ENCODE measurements around the gene VASH2. TPM values are rescaled to one million over a fixed set of nuclear protein-coding genes. Genes with fewer than 3 reads are reported as not detected.

The VASH2 gene
- total RNA-seq, 2 donors from 2014 or later: 1.6 TPM; not detected in 1

DNA sequence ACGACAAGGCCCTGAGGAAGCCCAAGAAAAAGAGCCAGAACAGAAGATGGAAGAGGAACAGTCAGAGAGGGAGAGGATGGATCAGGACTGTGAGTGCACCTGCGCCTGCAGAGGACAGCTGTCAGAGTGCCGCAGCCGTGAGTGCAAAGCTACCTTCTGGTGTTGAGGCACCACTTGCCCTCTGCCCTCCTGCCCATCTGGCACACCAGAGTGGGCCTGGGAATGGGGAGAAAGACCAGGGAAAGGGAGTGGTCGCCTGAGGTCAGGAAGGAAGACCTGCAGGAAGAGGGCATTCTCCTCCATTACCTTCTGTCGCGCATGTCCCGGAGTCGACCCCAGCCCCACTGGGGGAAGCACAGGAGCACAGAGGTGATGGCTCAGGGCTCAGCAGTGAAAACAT is 26.2 kb downstream of the VASH2 start:
- DNase-seq: no peak
- intact Hi-C loops (cut with DNase I): no loop called here
- TF ChIP-seq, protein P1, sequence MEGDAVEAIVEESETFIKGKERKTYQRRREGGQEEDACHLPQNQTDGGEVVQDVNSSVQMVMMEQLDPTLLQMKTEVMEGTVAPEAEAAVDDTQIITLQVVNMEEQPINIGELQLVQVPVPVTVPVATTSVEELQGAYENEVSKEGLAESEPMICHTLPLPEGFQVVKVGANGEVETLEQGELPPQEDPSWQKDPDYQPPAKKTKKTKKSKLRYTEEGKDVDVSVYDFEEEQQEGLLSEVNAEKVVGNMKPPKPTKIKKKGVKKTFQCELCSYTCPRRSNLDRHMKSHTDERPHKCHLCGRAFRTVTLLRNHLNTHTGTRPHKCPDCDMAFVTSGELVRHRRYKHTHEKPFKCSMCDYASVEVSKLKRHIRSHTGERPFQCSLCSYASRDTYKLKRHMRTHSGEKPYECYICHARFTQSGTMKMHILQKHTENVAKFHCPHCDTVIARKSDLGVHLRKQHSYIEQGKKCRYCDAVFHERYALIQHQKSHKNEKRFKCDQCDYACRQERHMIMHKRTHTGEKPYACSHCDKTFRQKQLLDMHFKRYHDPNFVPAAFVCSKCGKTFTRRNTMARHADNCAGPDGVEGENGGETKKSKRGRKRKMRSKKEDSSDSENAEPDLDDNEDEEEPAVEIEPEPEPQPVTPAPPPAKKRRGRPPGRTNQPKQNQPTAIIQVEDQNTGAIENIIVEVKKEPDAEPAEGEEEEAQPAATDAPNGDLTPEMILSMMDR (IDR thresholded peaks at IDR 0.05): no peak
- TF ChIP-seq POLR2A (IDR thresholded peaks at IDR 0.05): no peak

DNA sequence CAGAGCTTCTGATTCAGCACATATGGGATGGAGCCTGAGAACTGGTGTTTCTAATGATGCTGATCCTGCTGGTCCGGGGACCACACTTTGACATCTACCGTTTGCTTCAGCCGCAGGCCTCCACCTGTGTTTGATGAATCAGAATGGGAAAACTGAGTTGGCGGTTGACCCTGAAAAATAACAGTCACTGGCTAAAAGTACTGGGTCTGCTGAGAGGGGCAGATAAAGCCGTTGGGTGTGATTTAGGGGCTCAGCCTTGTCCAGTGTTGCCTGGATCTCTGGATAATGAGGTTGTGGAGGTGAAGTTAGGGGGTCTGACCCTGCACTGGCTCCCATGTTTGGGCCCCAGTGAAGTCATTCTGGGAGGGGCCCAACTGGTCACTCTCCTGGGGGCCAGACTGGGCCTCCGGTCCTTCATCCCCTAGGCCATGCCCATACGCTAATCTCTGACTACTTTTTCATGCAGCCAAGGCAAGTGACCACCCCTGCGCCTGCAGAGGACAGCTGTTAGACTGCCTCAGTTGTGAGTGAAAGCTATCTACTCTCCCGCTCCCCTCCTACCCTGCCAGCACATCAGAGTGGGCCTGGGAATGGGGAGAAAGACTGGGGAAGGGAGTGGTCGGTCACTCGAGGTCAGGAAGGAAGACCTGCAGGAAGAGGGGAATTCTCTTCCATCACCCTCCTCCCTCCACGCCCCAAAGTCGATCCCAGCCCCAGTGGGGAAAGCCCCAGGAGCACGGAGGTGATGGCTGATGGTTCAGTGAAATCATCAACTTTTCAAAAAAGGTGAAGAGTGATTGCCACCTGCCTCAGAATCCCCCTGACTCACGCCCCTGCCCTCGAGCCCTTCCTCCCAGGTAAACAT is 27.7 kb downstream of the VASH2 start:
- 71 to 72% methylated on average over 15 to 16 of the region's 16 CpGs for WGBS, 2 donors
- Histone ChIP-seq H3K4me3 (no peak overlapping the region), H3K27ac (no peak overlapping the region), H3K27me3 (no peaks in the 10 kb centered on the region), H3K36me3 (replicated peaks in 1 of 2; ENCODE audit: insufficient read depth in 1 of 2, low read depth in 2 of 2) (no peaks in the 10 kb centered on the region), H3K4me1 (peaks cover 19% of the 10 kb centered on the region), H3K9me3 (no peaks in the 10 kb centered on the region)
- ATAC-seq (no peak), DNase-seq (no peak)
- no peak for TF ChIP-seq POLR2A (IDR thresholded peaks at IDR 0.05)
- TF ChIP-seq, protein P1 (IDR thresholded peaks at IDR 0.05): no peak
- intact Hi-C loops (cut with DNase I): no loop called here

More for the DNA sequence above, 26.2 kb downstream of the VASH2 start:
- H3K36me3 ChIP-seq (replicated peaks in 1 of 2; ENCODE audit: insufficient read depth in 1 of 2, low read depth in 2 of 2): no peaks in the 10 kb centered on the region
- peaks cover 8% of the 10 kb centered on the region for H3K4me1 ChIP-seq
- H3K27me3 ChIP-seq: no peaks in the 10 kb centered on the region
- no peaks in the 10 kb centered on the region for H3K9me3 ChIP-seq
- H3K27ac ChIP-seq: no peak overlapping the region
- WGBS, 2 donors: 80 to 86% methylated on average over 9 of the region's 9 CpGs
- H3K4me3 ChIP-seq: no peak overlapping the region
- ATAC-seq: no peak

DNA sequence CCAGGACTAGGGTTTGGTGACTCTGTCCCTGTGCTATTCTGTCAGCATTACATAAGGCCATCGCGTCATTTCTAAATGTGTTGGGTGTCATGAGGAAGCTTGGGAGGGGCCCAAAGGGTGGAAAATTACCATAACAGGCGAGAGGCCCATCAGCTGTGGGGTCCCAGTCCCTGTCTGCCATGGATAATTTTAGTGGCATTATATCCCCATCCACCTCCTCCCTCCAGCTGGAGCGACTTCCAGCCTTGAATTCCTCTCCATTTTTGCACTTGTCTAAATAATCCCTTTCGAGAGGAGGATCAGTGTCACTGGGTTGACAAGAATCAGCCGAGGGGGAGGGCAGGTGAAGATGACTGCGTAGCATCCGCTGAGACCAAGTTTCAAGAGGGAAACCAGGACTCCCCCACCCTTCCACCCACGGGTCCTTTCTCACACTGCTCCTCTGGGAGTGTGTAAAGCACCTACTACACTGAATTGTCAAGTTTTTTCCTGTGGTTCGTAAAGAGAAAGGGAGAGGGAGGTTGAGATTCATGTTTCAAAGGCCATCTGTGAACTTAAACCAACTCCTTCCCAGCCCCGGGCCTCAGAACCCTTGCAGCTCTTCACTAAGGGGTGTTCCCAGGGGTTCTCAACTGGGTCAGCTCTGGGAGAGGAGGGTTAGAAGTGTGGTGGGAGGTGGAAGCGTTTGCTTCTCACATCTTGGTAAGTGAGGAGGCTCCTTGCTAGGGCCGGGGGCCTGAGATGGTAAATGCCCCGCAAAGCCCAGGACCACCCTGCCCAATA is 29.2 kb downstream of the VASH2 start:
- TF ChIP-seq POLR2A (IDR thresholded peaks at IDR 0.05): no peak
- TF ChIP-seq, protein P1 (IDR thresholded peaks at IDR 0.05): no peak
- Histone ChIP-seq H3K9me3 (no peaks in the 10 kb centered on the region), H3K4me3 (no peak overlapping the region), H3K4me1 (peaks cover 19% of the 10 kb centered on the region), H3K36me3 (replicated peaks in 1 of 2; ENCODE audit: insufficient read depth in 1 of 2, low read depth in 2 of 2) (no peaks in the 10 kb centered on the region), H3K27me3 (no peaks in the 10 kb centered on the region), H3K27ac (no peak overlapping the region)
- DNase-seq (no peak), ATAC-seq (no peak)
- intact Hi-C loops (cut with DNase I): no loop called here
- WGBS, 2 donors: 75 to 80% methylated on average over 10 to 14 of the region's 14 CpGs

DNA sequence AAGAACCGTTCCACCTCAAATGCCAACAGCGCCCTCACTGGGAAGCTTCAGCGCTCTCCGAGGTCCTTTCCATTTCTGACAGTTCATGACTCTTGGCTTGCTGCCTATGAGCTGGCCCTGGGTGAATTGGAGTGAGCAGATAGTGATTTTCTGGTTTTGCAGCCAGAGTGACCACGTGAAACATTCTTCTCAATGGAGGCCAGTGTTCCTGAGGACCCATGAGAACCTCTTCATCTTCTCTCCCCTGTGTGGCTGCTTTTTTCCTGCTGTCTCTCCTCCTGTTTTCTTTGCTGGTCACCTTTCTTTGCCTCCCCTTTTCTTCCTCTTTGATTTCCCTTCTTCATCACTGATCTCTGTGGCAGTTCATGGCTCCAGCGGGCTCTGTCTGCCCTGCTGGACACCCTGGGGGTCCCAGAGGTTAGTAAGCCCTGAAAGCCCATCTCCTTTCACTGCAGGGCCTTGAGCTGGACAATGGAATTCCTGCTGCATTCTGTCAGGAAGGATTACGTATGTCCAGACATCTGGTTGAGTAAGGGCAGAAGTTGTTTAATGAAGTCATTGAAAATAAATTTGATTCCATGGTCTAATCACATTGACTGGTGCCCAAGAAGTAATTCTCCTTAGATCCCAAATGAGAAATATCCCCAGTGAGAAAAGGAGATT is 29.9 kb downstream of the VASH2 start:
- no peak for ATAC-seq
- DNase-seq: peak in 2 of 4 donors; percentile 11 to 19
- Histone ChIP-seq H3K4me1 (peaks cover 19% of the 10 kb centered on the region), H3K27ac (peak overlapping the region in 2 of 4 donors; percentile 58 to 63), H3K36me3 (replicated peaks in 1 of 2; ENCODE audit: insufficient read depth in 1 of 2, low read depth in 2 of 2) (no peaks in the 10 kb centered on the region), H3K27me3 (no peaks in the 10 kb centered on the region), H3K9me3 (no peaks in the 10 kb centered on the region), H3K4me3 (no peak overlapping the region)
- TF ChIP-seq, protein P1 (IDR thresholded peaks at IDR 0.05): no peak
- no peak for TF ChIP-seq POLR2A (IDR thresholded peaks at IDR 0.05)
- 70 to 71% methylated on average over 7 of the region's 7 CpGs for WGBS, 2 donors
- intact Hi-C loops (cut with DNase I): no loop called here
